GM23338 (cell line): Measurements from ENCODE around the gene CCL23. TPM values are rescaled to one million over a fixed set of nuclear protein-coding genes. Genes with fewer than 3 reads are reported as not detected.

Experiments used
- ATAC-seq: fragments of 200-7000 bp; cut with Tn5 transposase; 3 replicates; pipeline ENCODE4 v1.9.1; 2020
- DNase-seq: peaks from one replicate; pipeline ENCODE4 v3.0.0-alpha.2; 2015; ENCODE audit warnings: low spot score
- H2AFZ ChIP-seq: fragments of 200-600 bp; sonication (generic); 2 replicates; pipeline ENCODE4 v1.8.0; 2016; ENCODE audit warnings: antibody characterized with exemption, mild to moderate bottlenecking, moderate library complexity
- H3F3A ChIP-seq: fragments of 200-600 bp; sonication (generic); replicated peaks from 2 replicates; pipeline ENCODE4 v1.8.0; 2017; ENCODE audit warnings: antibody characterized with exemption, mixed run types, low read depth
- H3K27ac ChIP-seq: fragments of 200-600 bp; sonication (generic); 2 replicates; pipeline ENCODE4 v1.6.1; 2016; ENCODE audit warnings: low read depth
- H3K27me3 ChIP-seq: fragments of 200-600 bp; sonication (generic); 2 replicates; pipeline ENCODE4 v1.8.0; 2016; ENCODE audit warnings: mild to moderate bottlenecking, mixed run types, moderate library complexity; ENCODE audit not compliant: insufficient read depth
- H3K36me3 ChIP-seq: fragments of 200-600 bp; sonication (generic); 2 replicates; pipeline ENCODE4 v1.8.0; 2016; ENCODE audit warnings: mild to moderate bottlenecking; ENCODE audit not compliant: insufficient read depth
- H3K4me1 ChIP-seq: fragments of 200-600 bp; sonication (generic); 2 replicates; pipeline ENCODE4 v1.8.0; 2016; ENCODE audit warnings: mild to moderate bottlenecking, moderate library complexity; ENCODE audit not compliant: insufficient read depth
- H3K4me2 ChIP-seq: fragments of 200-600 bp; sonication (generic); 2 replicates; pipeline ENCODE4 v1.7.1; 2017; ENCODE audit warnings: mixed run types
- H3K4me3 ChIP-seq: fragments of 200-600 bp; sonication (generic); 2 replicates; pipeline ENCODE4 v1.6.1; 2016; ENCODE audit warnings: mixed run types
- H3K79me2 ChIP-seq: fragments of 200-600 bp; sonication (generic); replicated peaks from 2 replicates; pipeline ENCODE4 v1.8.0; 2017; ENCODE audit warnings: mild to moderate bottlenecking; ENCODE audit not compliant: insufficient read depth
- H3K9me2 ChIP-seq: fragments of 200-600 bp; sonication (generic); 2 replicates; pipeline ENCODE4 v1.8.0; 2017; ENCODE audit not compliant: insufficient read depth
- H4K20me1 ChIP-seq: fragments of 200-600 bp; sonication (generic); replicated peaks from 2 replicates; pipeline ENCODE4 v1.8.0; 2017; ENCODE audit warnings: mild to moderate bottlenecking; ENCODE audit not compliant: insufficient read depth
- H3K27ac Mint-ChIP-seq: 2 replicates; pipeline ENCODE4 v1.8.0; 2020; ENCODE audit warnings: inconsistent platforms, mild to moderate bottlenecking, moderate library complexity, mixed read lengths
- H3K27me3 Mint-ChIP-seq: 3 replicates; pipeline ENCODE4 v1.8.0; 2022; ENCODE audit warnings: low read depth, mild to moderate bottlenecking, moderate library complexity, mixed read lengths, inconsistent platforms; ENCODE audit not compliant: insufficient read depth, poor library complexity
- H3K36me3 Mint-ChIP-seq: 3 replicates; pipeline ENCODE4 v1.8.0; 2021; ENCODE audit warnings: low read depth, mild to moderate bottlenecking, inconsistent platforms, moderate library complexity, mixed read lengths
- H3K4me1 Mint-ChIP-seq: 3 replicates; pipeline ENCODE4 v1.8.0; 2020; ENCODE audit warnings: mild to moderate bottlenecking, inconsistent platforms, mixed read lengths
- H3K4me3 Mint-ChIP-seq: 3 replicates; pipeline ENCODE4 v1.8.0; 2021; ENCODE audit warnings: moderate library complexity, mild to moderate bottlenecking, inconsistent platforms, mixed read lengths
- H3K9me3 Mint-ChIP-seq: 3 replicates; pipeline ENCODE4 v1.8.0; 2020; ENCODE audit warnings: moderate library complexity, mild to moderate bottlenecking, inconsistent platforms, mixed read lengths
- CREB1 ChIP-seq: fragments of 250-450 bp; sonication (Bioruptor Pico); IDR thresholded peaks from 2 replicates; pipeline ENCODE4 v1.5.0; 2020; ENCODE audit warnings: low read depth, mild to moderate bottlenecking, moderate library complexity
- CTCF ChIP-seq, 2 experiments: fragments of 200-600 bp in 1 of 2; sonication (generic) in 1 of 2; conservative IDR thresholded peaks; 2 replicates each; pipeline versions ENCODE4 v1.5.1 to v1.6.1; 2016 to 2017; ENCODE audit warnings: antibody characterized with exemption in 2 of 2, low read depth in 2 of 2, mild to moderate bottlenecking in 2 of 2, moderate library complexity in 1 of 2
- ETS1 ChIP-seq: IDR thresholded peaks from 2 replicates; pipeline ENCODE4 v1.6.1; 2016; ENCODE audit warnings: antibody characterized with exemption
- EZH2 ChIP-seq: fragments of 200-600 bp; sonication (generic); IDR thresholded peaks from one replicate; pipeline ENCODE4 v1.8.0; 2017; ENCODE audit warnings: antibody characterized with exemption, mild to moderate bottlenecking, low read depth; ENCODE audit not compliant: unreplicated experiment
- EZH2phosphoT487 ChIP-seq: fragments of 200-600 bp; sonication (generic); IDR thresholded peaks from one replicate; pipeline ENCODE4 v1.8.1; 2018; ENCODE audit warnings: antibody characterized with exemption; ENCODE audit not compliant: unreplicated experiment
- JUNB ChIP-seq: IDR thresholded peaks from one replicate; pipeline ENCODE4 v1.6.1; 2016; ENCODE audit warnings: antibody characterized with exemption; ENCODE audit not compliant: unreplicated experiment
- NANOG ChIP-seq: IDR thresholded peaks from 2 replicates; pipeline ENCODE4 v1.6.1; 2016; ENCODE audit warnings: antibody characterized with exemption, borderline replicate concordance
- POLR2AphosphoS5 ChIP-seq: IDR thresholded peaks from 2 replicates; pipeline ENCODE4 v1.6.1; 2016; ENCODE audit warnings: antibody characterized with exemption, low read depth
- REST ChIP-seq: IDR thresholded peaks from one replicate; pipeline ENCODE4 v1.6.1; 2018; ENCODE audit warnings: antibody characterized with exemption; ENCODE audit not compliant: unreplicated experiment
- STAT1 ChIP-seq: IDR thresholded peaks from one replicate; pipeline ENCODE4 v1.6.1; 2016; ENCODE audit warnings: antibody characterized with exemption; ENCODE audit not compliant: unreplicated experiment
- ZNF114 ChIP-seq: fragments of 250-450 bp; sonication (Bioruptor Pico); IDR thresholded peaks from 2 replicates; pipeline ENCODE4 v1.5.0; 2020; ENCODE audit warnings: mild to moderate bottlenecking, moderate library complexity
- ZNF331 ChIP-seq: fragments of 250-450 bp; sonication (Bioruptor Pico); IDR thresholded peaks from 2 replicates; pipeline ENCODE4 v1.5.0; 2020; ENCODE audit warnings: low read depth, mild to moderate bottlenecking, moderate library complexity
- polyA plus RNA-seq: library from polyadenylated mRNA; unstranded; fragments of >200 nt; fragmentation: Nextera tagmentation; extraction: Ambion mirVana; gene quantifications from 2 replicates; pipeline ENCODE4 v1.2.1, GENCODE V29; 2016
- total RNA-seq: library from RNA; depleted of rRNA; stranded (reverse); fragments of >200 nt; shearing (Covaris generic); gene quantifications from 2 replicates; pipeline ENCODE4 v1.2.3, GENCODE V29; 2014
- TF ChIP-seq, protein P1 (sequence below): fragments of 250-450 bp; sonication (Bioruptor Pico); IDR thresholded peaks from 2 replicates; pipeline ENCODE4 v1.5.0; 2020; ENCODE audit warnings: mild to moderate bottlenecking, moderate library complexity

Gene CCL23
- total and polyA plus RNA-seq, 2 experiments from 2014 or later, result not detected

DNA sequence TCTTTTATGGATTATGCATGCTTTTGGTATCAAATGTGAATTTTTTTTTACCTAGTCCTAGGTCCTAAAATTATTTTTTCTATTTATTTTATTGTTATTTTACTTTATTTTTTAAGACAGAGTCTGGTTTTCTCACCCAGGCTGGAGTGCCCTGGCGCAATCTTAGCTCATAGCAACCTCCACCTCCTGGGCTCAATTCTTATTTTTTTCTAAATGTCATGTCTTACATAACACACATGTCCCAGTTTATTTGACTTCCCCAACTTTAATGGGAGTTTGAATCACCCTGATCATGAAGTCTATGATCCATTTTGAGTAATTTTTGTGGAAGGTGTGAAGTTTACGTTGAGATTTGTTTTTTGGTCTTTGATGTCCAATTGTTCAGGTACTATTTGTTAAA, 43.0 kb upstream of the CCL23 start:
- Mint-ChIP-seq H3K4me3 (no peak overlapping the region), H3K27me3 (no peaks in the 10 kb centered on the region), H3K36me3 (no peaks in the 10 kb centered on the region), H3K9me3 (no peaks in the 10 kb centered on the region; the same call in 2 of the 3 replicates), H3K4me1 (no peaks in the 10 kb centered on the region), H3K27ac (no peak overlapping the region)
- Histone ChIP-seq H3K9me2 (peaks cover 10% of the 10 kb centered on the region), H3F3A (no peaks in the 10 kb centered on the region), H3K79me2 (no peaks in the 10 kb centered on the region), H3K27me3 (no peaks in the 10 kb centered on the region), H4K20me1 (no peaks in the 10 kb centered on the region), H3K27ac (no peak overlapping the region), H3K36me3 (no peaks in the 10 kb centered on the region), H2AFZ (no peak overlapping the region), H3K4me3 (no peak overlapping the region), H3K4me1 (no peaks in the 10 kb centered on the region), H3K4me2 (no peak overlapping the region)
- ATAC-seq (no peak), DNase-seq (no peak)
- TF ChIP-seq REST (no peak), CTCF (conservative IDR thresholded peaks at IDR 0.05; ENCODE audit: low read depth in 2 of 2) (no peak), ZNF114 (CRISPR knock-in tag) (no peak), EZH2 (no peak), NANOG (no peak), ZNF331 (CRISPR knock-in tag) (no peak), CREB1 (CRISPR knock-in tag) (no peak), JUNB (no peak), EZH2phosphoT487 (no peak), STAT1 (no peak), ETS1 (no peak), POLR2AphosphoS5 (no peak)
- TF ChIP-seq, protein P1, sequence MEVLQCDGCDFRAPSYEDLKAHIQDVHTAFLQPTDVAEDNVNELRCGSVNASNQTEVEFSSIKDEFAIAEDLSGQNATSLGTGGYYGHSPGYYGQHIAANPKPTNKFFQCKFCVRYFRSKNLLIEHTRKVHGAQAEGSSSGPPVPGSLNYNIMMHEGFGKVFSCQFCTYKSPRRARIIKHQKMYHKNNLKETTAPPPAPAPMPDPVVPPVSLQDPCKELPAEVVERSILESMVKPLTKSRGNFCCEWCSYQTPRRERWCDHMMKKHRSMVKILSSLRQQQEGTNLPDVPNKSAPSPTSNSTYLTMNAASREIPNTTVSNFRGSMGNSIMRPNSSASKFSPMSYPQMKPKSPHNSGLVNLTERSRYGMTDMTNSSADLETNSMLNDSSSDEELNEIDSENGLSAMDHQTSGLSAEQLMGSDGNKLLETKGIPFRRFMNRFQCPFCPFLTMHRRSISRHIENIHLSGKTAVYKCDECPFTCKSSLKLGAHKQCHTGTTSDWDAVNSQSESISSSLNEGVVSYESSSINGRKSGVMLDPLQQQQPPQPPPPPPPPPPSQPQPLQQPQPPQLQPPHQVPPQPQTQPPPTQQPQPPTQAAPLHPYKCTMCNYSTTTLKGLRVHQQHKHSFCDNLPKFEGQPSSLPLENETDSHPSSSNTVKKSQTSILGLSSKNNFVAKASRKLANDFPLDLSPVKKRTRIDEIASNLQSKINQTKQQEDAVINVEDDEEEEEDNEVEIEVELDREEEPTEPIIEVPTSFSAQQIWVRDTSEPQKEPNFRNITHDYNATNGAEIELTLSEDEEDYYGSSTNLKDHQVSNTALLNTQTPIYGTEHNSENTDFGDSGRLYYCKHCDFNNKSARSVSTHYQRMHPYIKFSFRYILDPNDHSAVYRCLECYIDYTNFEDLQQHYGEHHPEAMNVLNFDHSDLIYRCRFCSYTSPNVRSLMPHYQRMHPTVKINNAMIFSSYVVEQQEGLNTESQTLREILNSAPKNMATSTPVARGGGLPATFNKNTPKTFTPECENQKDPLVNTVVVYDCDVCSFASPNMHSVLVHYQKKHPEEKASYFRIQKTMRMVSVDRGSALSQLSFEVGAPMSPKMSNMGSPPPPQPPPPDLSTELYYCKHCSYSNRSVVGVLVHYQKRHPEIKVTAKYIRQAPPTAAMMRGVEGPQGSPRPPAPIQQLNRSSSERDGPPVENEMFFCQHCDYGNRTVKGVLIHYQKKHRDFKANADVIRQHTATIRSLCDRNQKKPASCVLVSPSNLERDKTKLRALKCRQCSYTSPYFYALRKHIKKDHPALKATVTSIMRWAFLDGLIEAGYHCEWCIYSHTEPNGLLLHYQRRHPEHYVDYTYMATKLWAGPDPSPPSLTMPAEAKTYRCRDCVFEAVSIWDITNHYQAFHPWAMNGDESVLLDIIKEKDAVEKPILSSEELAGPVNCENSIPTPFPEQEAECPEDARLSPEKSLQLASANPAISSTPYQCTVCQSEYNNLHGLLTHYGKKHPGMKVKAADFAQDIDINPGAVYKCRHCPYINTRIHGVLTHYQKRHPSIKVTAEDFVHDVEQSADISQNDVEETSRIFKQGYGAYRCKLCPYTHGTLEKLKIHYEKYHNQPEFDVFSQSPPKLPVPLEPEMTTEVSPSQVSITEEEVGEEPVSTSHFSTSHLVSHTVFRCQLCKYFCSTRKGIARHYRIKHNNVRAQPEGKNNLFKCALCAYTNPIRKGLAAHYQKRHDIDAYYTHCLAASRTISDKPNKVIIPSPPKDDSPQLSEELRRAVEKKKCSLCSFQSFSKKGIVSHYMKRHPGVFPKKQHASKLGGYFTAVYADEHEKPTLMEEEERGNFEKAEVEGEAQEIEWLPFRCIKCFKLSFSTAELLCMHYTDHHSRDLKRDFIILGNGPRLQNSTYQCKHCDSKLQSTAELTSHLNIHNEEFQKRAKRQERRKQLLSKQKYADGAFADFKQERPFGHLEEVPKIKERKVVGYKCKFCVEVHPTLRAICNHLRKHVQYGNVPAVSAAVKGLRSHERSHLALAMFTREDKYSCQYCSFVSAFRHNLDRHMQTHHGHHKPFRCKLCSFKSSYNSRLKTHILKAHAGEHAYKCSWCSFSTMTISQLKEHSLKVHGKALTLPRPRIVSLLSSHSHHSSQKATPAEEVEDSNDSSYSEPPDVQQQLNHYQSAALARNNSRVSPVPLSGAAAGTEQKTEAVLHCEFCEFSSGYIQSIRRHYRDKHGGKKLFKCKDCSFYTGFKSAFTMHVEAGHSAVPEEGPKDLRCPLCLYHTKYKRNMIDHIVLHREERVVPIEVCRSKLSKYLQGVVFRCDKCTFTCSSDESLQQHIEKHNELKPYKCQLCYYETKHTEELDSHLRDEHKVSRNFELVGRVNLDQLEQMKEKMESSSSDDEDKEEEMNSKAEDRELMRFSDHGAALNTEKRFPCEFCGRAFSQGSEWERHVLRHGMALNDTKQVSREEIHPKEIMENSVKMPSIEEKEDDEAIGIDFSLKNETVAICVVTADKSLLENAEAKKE, result no peak
